ENCODE measurements around the gene MIF4GD. TPM values are rescaled to one million over a fixed set of nuclear protein-coding genes. Genes with fewer than 3 reads are reported as not detected.
A peak's percentile ranks its signal among the peaks of the same experiment; 100 is the strongest.

Gene MIF4GD
- total RNA-seq, 1 donor from 2014 or later, result 32.1 TPM

- intact Hi-C loops (cut with DNase I), result no loop called here
- TF ChIP-seq CTCF (IDR thresholded peaks at IDR 0.05), result no peak
- peaks cover 20% of the 10 kb centered on the region for H3K4me1 ChIP-seq
- DNase-seq (no peak), ATAC-seq (no peak)
- no peaks in the 10 kb centered on the region for H3K27me3 ChIP-seq (ENCODE audit: low read depth)
- no peak overlapping the region for H3K4me3 ChIP-seq
- H3K27ac ChIP-seq, result no peak overlapping the region
- H3K36me3 ChIP-seq, result peaks cover 47% of the 10 kb centered on the region
- no peaks in the 10 kb centered on the region for H3K9me3 ChIP-seq
These were observed 4.5 kb downstream of the MIF4GD start for GRCh38 chr17:75266316-75267152.

DNA sequence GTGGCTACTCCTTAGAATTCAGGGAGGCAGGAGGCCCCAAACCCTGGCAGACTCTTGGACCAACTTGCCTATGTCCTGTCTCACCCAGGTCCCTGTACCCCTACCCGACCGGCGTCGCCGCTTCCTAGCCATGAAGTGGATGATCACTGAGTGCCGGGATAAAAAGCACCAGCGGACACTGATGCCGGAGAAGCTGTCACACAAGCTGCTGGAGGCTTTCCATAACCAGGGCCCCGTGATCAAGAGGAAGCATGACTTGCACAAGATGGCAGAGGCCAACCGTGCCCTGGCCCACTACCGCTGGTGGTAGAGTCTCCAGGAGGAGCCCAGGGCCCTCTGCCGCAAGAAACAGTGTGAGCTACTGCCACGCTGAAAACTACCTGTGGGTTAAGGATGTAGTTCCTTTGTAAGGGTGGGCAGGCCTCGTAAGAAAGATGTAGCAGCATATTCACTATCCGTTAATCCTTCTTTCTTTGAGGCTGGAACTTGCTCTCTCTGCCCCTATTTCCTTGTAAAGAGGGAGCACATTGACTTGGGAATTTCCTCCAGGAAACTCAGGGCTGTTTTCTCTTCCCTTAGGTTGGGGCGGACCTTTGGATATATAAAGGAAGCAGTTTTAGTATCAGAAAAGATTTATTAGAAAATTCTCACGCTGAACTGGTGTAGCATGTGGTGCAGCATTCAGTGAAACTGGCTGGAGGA, 5.3 kb downstream of the MIF4GD start:
- DNase-seq, result no peak
- intact Hi-C loops (cut with DNase I), result no loop called here

DNA sequence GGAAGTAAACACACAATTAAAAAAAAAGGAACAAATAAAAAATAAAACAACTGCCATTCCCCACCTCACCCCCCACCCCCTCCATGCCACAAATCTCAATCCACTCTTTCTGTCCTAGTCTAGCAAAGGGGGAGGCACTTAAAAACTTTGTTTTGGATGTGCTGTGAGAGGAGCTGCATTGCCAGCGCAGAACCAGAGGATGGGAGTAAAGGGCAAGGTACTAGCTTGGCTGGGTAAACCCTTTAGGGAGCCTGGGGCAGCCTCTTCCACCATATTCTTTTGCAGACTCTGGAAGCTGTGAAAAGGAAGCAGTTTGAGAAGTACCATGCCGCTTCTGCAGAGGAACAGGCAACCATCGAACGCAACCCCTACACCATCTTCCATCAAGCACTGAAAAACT, 8.0 kb downstream of the MIF4GD start:
- intact Hi-C loops (cut with DNase I), result no loop called here
- H3K4me1 ChIP-seq, result peaks cover 39% of the 10 kb centered on the region
- DNase-seq (no peak), ATAC-seq (no peak)
- H3K4me3 ChIP-seq, result no peak overlapping the region
- no peak for TF ChIP-seq CTCF (IDR thresholded peaks at IDR 0.05)
- H3K27ac ChIP-seq, result no peak overlapping the region
- no peaks in the 10 kb centered on the region for H3K9me3 ChIP-seq
- peaks cover 47% of the 10 kb centered on the region for H3K36me3 ChIP-seq
- no peaks in the 10 kb centered on the region for H3K27me3 ChIP-seq (ENCODE audit: low read depth)

More for the DNA sequence above, 5.3 kb downstream of the MIF4GD start:
- H3K4me3 ChIP-seq, result no peak overlapping the region
- H3K27me3 ChIP-seq (ENCODE audit: low read depth), result no peaks in the 10 kb centered on the region
- peaks cover 47% of the 10 kb centered on the region for H3K36me3 ChIP-seq
- no peak for TF ChIP-seq CTCF (IDR thresholded peaks at IDR 0.05)
- no peaks in the 10 kb centered on the region for H3K9me3 ChIP-seq
- ATAC-seq, result no peak
- no peak overlapping the region for H3K27ac ChIP-seq
- peaks cover 21% of the 10 kb centered on the region for H3K4me1 ChIP-seq

GRCh38 chr17:75262112-75262606, 8.9 kb downstream of the MIF4GD start:
- peak; percentile 31 to 53 for ATAC-seq

More at GRCh38 chr17:75262112-75262606, 8.9 kb downstream of the MIF4GD start:
- Histone ChIP-seq H3K27ac (peak overlapping the region; percentile 95), H3K36me3 (peaks cover 41% of the 10 kb centered on the region), H3K27me3 (ENCODE audit: low read depth) (no peaks in the 10 kb centered on the region), H3K9me3 (no peaks in the 10 kb centered on the region), H3K4me1 (peaks cover 39% of the 10 kb centered on the region), H3K4me3 (peak overlapping the region; percentile 73)
- intact Hi-C loops (cut with DNase I), result no loop called here
- TF ChIP-seq CTCF (IDR thresholded peaks at IDR 0.05), result no peak
- no peak for DNase-seq
